Activated CD4-positive, alpha-beta T cell treated with anti-CD3 and anti-CD28 coated beads for 1 hour (primary cell): Measurements from ENCODE around the gene CA10.

ENCODE experiments used
- DNase-seq: peaks from one replicate; pipeline ENCODE4 v3.0.0-alpha.2; 2020

CA10 gene

GRCh38 chr17:51668155-51668962 lies 490.2 kb downstream of the CA10 start:
- DNase-seq, result no peak

GRCh38 chr17:51667706-51668083 lies 490.8 kb downstream of the CA10 start:
- no peak for DNase-seq

GRCh38 chr17:51666971-51667705 lies 491.4 kb downstream of the CA10 start:
- DNase-seq, result no peak

GRCh38 chr17:51662204-51663056 lies 496.1 kb downstream of the CA10 start:
- no peak for DNase-seq

GRCh38 chr17:51661403-51661802 lies 497.1 kb downstream of the CA10 start:
- no peak for DNase-seq

GRCh38 chr17:51660266-51660665 lies 498.2 kb downstream of the CA10 start:
- no peak for DNase-seq

GRCh38 chr17:51657224-51657623 lies 501.3 kb downstream of the CA10 start:
- DNase-seq, result no peak

GRCh38 chr17:51653878-51654277 lies 504.6 kb downstream of the CA10 start:
- DNase-seq, result no peak

GRCh38 chr17:51652529-51652928 lies 506.0 kb downstream of the CA10 start:
- DNase-seq, result no peak

GRCh38 chr17:51651513-51652298 lies 506.8 kb downstream of the CA10 start:
- DNase-seq, result no peak

GRCh38 chr17:51650772-51651171 lies 507.7 kb downstream of the CA10 start:
- no peak for DNase-seq

GRCh38 chr17:51650202-51650601 lies 508.3 kb downstream of the CA10 start:
- DNase-seq, result no peak

GRCh38 chr17:51647826-51648225 lies 510.7 kb downstream of the CA10 start:
- DNase-seq, result no peak

GRCh38 chr17:51647067-51647466 lies 511.4 kb downstream of the CA10 start:
- no peak for DNase-seq

- DNase-seq, result no peak
Observed at GRCh38 chr17:51646539-51646938, 512.0 kb downstream of the CA10 start.

- DNase-seq, result no peak
Observed at GRCh38 chr17:51645056-51645455, 513.5 kb downstream of the CA10 start.

GRCh38 chr17:51643702-51644490 lies 514.6 kb downstream of the CA10 start:
- DNase-seq, result no peak

GRCh38 chr17:51642029-51642428 lies 516.5 kb downstream of the CA10 start:
- no peak for DNase-seq

GRCh38 chr17:51640108-51640622 lies 518.3 kb downstream of the CA10 start:
- DNase-seq, result no peak

GRCh38 chr17:51638971-51639370 lies 519.5 kb downstream of the CA10 start:
- DNase-seq, result no peak

- DNase-seq, result no peak
Observed at GRCh38 chr17:51636291-51636690, 522.2 kb downstream of the CA10 start.
